HG03521 (cell line): ENCODE results near the gene TVP23A.

ENCODE experiments used
- ATAC-seq: cut with Tn5 transposase; IDR thresholded peaks from one replicate; pipeline ENCODE4 v1.9.1; 2021; ENCODE audit warnings: mild to moderate bottlenecking, moderate library complexity; ENCODE audit not compliant: unreplicated experiment

The TVP23A gene

GRCh38 chr16:10817963-10818941 is at the start of gene TVP23A:
Gene TVP23A (minus strand): TSS chr16:10818794. CDS start chr16:10818493, 301 bp downstream.
- ATAC-seq, result no peak

DNA sequence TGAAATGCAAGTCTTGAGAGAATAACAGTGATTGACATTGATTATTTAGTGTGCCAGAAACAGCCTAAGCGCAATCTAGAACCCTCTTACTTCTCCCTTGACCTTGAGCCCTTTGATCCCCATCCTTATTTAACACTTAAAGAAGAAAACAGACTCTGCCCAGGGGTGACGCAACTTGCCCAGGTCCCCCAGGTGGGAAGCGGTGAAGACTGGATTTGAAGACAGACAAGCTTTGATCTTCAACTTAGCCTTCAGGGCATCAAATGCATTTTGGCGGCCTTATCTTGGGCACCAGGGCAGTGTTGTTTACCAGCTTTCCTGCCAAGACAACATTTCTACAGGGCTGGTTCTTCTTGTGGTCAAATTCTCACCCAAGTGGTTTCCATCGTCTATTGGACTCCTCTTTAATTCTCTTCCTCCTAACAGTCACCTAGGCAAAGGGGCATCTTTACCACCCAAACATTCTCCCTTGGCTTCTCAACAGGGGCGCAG is 49.6 kb upstream of the TVP23A start:
- ATAC-seq, result no peak

DNA sequence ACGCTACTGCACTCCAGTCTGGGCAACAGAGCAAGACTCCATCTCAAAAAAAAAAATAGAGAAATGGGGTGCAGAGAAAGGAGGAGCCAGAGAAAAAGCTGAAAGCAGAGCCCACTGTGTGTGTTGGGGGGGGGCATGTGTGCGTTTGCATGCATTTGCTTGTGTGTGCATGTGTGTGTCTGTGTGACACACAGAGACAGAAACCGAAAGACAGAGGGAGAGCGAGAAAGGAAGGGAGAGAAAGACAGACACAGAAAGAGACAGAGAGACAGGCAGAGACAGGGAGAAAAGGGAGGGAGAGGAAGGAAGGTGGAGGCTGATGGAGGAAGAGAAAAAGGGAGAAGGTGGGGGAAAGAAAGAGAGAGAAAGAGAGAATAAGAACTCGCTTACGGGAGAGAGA is 48.6 kb upstream of the TVP23A start:
- no peak for ATAC-seq

GRCh38 chr16:10865991-10866966 is 47.7 kb upstream of the TVP23A start:
- no peak for ATAC-seq

DNA sequence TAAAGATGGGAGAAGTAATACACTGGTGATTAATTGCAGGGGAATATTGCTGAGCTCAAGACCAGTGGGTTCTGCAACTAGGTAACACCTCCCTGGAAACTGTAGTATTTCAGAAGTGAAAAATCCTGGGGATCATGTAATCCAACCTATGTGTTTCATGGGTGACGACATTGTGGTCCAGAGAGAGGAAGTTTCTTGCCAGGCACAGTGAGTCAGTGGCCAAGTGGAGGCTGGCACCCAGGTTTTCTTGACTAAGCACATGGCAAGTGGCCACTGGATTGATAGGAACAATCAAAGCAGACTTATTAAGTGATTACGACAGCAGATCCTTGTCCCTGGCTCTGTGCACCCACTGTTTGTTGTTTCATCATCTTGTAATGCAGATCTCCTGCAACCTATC is 43.8 kb upstream of the TVP23A start:
- no peak for ATAC-seq

DNA sequence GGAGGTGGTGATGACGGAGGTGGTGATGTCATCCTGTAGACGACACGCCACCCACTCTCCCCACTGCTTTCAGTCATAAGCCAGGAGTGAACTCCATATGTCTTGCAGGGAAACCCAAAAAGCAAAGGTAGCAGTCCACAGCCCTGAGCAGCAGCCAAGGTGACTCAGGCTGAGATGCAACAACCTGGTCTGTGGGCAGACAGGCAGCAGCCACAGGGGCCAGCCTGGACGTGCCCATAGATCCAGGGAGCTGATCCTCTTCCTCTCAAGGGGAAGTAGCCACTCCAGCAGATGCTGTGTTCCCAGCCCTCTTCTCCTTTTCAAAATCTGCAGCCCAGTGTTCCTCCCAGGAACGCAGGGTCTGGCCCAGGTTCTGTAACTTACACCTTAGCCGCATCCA is 41.1 kb upstream of the TVP23A start:
- no peak for ATAC-seq

DNA sequence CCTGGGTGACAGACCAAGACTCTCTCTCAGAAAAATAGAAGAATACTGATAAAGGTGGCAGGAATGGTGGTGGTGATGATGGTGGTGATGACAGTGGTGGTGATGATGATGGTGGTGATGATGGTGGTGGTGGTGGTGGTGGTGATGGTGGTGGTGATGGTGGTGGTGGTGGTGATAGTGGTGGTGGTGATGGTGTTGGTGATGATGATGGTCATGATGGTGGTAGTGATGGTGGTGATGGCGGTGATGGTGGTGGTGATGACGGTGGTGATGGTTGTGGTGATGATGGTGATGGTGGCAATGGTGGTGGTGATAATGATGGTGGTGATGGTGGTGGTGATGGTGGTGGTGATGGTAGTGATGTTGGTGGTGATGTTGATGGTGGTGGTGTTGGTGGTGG is 40.4 kb upstream of the TVP23A start:
- no peak for ATAC-seq

GRCh38 chr16:10858203-10858602 is 39.6 kb upstream of the TVP23A start:
- ATAC-seq, result no peak

- ATAC-seq, result no peak
Observed at GRCh38 chr16:10856042-10856441, 37.4 kb upstream of the TVP23A start.

DNA sequence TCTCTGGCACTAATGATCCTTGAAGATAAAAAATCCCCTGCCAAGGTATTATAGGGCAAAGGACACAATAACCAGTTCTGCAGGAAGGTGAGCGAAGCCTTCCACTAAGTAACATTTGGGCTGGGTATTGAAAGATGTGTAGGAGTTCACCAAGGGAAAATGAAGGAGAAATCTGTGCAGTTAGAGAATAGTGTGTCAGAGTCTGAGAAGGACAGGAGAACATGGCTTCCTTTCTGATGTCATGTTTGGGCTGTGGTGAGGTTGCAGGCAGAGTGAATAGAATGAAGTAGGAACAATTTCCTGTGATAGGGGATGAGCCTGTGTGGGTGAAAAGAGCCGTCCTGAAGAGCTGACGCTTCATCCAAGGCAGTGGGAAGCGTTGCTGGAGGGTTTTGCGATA is 34.4 kb upstream of the TVP23A start:
- no peak for ATAC-seq

DNA sequence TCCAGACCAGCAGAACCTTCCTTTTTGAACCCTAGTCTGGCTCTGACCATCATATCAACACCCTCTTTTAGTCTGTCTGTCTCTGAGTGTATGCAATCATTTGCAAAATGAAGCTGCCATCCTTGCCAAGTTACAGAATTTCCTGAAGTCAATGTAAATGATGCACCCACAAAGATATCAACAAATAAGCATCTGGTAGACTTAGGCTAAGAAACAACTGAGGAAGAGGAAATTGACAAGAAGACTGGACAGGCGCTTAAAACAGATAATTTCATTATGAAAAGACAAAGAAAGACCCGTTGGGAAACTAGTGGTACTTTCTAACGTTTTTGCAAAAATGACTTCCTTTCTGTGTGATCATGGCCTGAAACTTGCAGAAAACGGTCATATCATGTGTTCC is 33.7 kb upstream of the TVP23A start:
- ATAC-seq, result no peak

DNA sequence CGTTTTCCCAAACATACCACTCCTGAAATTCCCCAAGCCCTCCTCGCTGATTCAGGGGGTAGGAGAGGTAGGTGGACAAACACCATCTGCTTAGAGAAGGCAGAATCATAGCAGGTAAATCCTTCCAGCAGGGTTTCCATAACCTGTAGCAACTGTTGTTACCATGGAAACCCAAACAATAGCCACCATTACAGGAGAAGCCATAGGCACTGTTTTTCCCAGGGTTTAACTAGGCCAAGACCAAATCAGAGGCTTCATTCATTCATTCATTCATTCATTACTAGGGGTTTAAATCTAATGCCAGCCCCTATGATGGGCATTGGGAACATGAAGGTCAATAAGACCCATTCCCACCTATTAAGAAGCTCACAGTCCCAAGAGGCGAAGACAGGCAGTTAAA is 32.9 kb upstream of the TVP23A start:
- ATAC-seq, result no peak

- ATAC-seq, result no peak
Observed at GRCh38 chr16:10850478-10850850, 31.9 kb upstream of the TVP23A start.

- no peak for ATAC-seq
Observed at GRCh38 chr16:10849736-10850477, 31.3 kb upstream of the TVP23A start.

DNA sequence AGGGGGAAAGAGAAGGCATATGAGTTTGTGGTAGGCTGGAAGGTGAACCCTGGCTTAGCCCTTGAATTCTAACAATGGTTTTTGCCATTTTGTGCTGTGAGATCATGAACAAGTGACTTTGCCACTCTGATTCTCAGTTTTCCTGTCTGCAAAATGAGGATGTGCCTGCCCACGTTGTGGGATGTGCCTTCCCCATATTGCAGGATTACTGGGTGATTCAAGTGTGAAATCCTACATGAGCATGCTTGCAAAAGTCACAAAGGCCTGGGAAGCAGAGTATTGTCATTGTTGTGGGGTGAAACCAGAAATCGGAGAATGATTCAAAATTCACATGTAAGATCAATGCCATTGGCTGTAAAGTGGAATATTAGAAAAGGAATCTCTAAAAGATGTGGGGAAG is 28.6 kb upstream of the TVP23A start:
- no peak for ATAC-seq

DNA sequence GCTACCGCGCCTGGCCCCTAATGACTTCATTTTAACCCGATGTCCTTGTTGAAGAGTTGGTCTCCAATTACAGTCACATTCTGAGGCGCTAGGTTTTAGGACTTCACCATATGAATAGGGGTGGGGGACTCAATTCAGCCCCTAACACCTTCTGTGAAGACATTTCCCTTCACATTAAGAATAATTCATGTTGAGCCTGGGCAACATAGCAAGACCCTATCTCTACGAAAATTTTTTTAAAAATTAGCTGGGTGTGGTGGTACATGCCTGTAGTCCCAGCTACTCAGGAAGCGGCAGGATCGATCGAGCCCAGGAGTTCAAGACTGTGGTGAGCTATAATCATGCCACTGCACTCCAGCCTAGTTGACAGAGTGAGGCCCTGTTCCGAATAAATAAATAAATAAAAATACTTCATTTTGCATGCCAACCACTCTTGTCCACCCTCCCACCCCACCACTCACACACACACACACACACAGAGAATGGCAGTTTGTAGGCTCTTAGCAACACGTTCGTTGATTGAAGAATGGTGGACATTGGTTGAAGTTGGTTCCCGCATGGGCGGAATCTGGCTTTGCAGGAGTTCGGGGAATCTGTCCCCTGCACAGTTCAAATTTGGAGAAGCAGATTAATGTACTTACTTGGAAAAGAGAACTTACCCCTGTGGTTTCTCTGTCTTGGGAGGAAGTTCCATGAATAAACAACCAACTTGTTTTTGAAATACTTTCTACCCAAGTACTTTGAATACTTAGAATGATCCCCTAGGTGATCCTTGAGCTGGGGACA is 27.8 kb upstream of the TVP23A start:
- no peak for ATAC-seq

GRCh38 chr16:10840703-10841102 is 22.1 kb upstream of the TVP23A start:
- ATAC-seq, result no peak

DNA sequence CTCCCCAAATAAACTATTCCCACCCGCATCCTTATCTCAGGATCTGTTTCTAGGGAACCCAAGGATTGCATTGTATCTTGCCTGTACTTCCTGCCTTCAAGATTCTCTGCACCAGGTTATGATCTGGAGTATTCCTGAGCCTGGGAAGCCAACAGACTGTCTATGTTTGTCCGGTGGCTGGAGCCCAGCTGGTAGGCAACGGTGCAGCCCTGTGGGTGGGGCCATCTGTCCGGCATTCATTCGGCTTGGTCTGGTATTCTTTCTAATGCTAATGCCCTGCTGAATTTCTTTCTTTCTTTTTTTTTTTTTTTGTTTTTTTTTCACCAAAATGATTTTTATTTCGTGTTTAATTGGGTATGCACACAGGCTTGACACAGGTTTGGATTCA is 20.7 kb upstream of the TVP23A start:
- ATAC-seq, result no peak

DNA sequence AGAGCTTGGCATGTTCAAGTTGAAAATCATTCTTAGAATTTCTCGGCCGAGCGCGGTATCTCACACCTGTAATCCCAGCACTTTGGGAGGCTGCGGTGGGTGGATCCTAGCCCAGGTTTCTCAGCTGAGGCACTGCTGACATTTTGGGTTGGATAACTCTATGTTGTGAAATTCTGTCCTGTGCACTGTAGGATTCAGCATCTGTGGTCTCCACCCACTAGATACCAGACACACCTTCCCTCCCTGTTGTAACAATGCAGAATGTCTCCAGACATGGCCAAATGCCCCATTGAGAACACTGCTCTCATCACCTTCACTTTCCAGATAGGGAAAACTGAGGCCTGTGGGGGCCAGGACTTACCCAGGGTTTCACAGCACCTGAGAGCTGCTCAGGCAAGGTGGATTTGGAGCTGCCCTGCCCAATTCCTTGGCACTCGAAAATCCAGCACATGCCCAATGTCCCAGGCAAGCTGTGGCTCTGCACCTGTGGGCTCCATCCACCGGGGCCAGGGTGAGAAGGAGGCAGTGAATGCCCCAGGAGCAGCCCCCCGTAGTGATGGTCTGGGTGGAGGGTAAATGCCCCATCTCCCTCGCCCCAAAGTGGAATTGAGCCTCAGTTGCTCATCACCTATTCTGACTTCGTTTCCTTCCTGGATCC is 20.2 kb upstream of the TVP23A start:
- no peak for ATAC-seq
